Rectal smooth muscle tissue (tissue), 1 donor: Measurements from ENCODE around the gene TRIM49D1.
"Not testable (repeated sequence)": the region's sequence is repeated elsewhere in the genome, so short reads cannot be mapped to it uniquely, and the experiment has no call there.

Source experiments
- H3K27ac ChIP-seq: one replicate; pipeline ENCODE4 v1.7.0; 2013; ENCODE audit warnings: low read depth, low read length, inconsistent platforms
- H3K27me3 ChIP-seq: one replicate; pipeline ENCODE4 v1.7.0; 2013; ENCODE audit warnings: low read length; ENCODE audit not compliant: control insufficient read depth, insufficient read depth
- H3K36me3 ChIP-seq: one replicate; pipeline ENCODE4 v1.7.0; 2013; ENCODE audit warnings: low read length; ENCODE audit not compliant: control insufficient read depth, insufficient read depth
- H3K4me1 ChIP-seq: one replicate; pipeline ENCODE4 v1.7.0; 2013; ENCODE audit warnings: low read length; ENCODE audit not compliant: control insufficient read depth, insufficient read depth
- H3K4me3 ChIP-seq: one replicate; pipeline ENCODE4 v1.7.0; 2013; ENCODE audit warnings: low read length
- H3K9ac ChIP-seq: one replicate; pipeline ENCODE4 v1.7.0; 2013; ENCODE audit warnings: low read length

The TRIM49D1 gene, protein sequence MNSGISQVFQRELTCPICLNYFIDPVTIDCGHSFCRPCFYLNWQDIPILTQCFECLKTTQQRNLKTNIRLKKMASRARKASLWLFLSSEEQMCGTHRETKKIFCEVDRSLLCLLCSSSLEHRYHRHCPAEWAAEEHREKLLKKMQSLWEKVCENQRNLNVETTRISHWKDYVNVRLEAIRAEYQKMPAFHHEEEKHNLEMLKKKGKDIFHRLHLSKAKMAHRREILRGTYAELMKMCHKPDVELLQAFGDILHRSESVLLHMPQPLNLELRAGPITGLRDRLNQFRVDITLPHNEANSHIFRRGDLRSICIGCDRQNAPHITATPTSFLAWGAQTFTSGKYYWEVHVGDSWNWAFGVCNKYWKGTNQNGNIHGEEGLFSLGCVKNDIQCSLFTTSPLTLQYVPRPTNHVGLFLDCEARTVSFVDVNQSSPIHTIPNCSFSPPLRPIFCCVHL

DNA sequence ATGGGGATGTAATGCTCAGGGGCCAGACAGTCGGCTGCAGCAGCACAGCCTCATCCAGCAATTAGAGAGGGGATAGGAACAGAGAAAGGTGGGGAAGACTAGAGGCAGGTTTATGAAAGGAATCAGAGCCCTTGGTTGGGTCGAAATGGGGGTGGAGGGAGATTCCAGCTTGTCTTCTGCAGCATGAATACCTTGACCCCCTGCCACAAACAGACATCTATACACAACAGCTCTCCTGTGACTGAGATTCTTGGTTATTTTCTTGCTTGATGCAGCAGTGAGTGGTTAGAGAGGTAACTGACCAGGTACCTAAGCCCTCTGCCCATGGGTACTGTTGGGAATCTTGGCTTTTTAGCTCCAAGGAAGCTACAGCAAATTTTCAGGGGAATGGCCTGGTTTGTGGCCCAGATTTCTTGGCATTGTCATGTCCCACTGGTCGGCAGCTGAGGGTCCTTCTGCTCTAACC is at the start of gene TRIM49D1:
Gene TRIM49D1 (minus strand): TSS at position 51 of the 466 bp plus-strand sequence. CDS start 4,535 bp downstream, outside the sequence.
- Histone ChIP-seq H3K27ac (no peak within 1 kb of the TSS), H3K4me1 (no peaks in the 10 kb centered on the region), H3K4me3 (no peak within 1 kb of the TSS), H3K9ac (no peak within 1 kb of the TSS), H3K36me3 (no peaks in the 10 kb centered on the region), H3K27me3 (no peaks in the 10 kb centered on the region)

DNA sequence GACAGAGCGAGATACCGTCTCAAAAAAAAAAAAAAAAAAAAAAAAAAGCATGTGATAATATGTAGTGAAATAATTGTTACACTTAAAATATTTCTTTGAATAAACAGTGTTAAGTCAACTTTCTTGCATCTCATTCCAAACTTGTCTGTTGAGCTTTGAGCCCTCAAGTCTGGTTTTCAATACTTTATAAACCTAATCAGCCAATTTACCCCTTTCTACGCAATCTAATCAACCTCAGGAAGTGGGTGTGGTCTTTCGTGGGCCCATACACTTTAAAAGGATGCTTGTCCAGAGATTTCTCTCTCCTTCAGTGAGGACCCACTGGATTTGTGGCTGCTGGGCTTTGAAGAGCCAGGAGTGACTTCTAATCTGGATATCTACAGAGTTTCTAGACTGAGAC is 43.7 kb upstream of the TRIM49D1 start, which contains the start of gene TRIM64:
Gene TRIM64 (plus strand): TSS at position 301 of the 400 bp plus-strand sequence. CDS start 2,467 bp downstream, outside the sequence.
- H3K27me3 ChIP-seq, H3K9ac ChIP-seq, H3K4me3 ChIP-seq, H3K36me3 ChIP-seq, H3K4me1 ChIP-seq, H3K27ac ChIP-seq: not testable (repeated sequence)

- H3K4me3 ChIP-seq, H3K27ac ChIP-seq, H3K9ac ChIP-seq, H3K36me3 ChIP-seq, H3K27me3 ChIP-seq, H3K4me1 ChIP-seq: not testable (repeated sequence)
These were observed 38.8 kb upstream of the TRIM49D1 start for GRCh38 chr11:89960833-89961232.

DNA sequence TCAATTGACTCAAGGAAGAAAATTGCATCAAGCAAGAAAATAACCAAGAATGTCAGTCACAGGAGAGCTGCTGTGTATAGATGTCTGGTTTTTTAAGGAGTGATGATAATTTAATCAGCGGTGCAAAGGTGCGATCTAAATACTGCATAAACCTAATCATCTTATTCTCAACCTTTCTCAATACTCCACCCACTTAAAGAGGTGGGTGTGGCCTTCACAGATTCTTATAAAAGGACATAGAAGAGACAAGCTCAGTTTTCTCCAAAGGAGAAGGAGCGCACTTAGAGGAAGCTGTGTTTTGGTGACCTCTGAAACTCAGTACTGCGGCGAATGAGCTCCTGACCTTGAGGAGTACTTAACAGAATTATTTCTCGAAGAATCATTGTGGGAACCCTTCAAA is 1.7 kb upstream of the TRIM49D1 start, which contains the start of gene TRIM49D2:
Gene TRIM49D2 (plus strand): TSS at position 301 of the 400 bp plus-strand sequence. CDS start 2,698 bp downstream, outside the sequence.
- not testable (repeated sequence) for H3K36me3 ChIP-seq, H3K27ac ChIP-seq, H3K4me1 ChIP-seq, H3K4me3 ChIP-seq, H3K9ac ChIP-seq, H3K27me3 ChIP-seq

GRCh38 chr11:89900809-89901208 is 21.2 kb downstream of the TRIM49D1 start:
- not testable (repeated sequence) for H3K9ac ChIP-seq, H3K36me3 ChIP-seq, H3K27me3 ChIP-seq

GRCh38 chr11:89893245-89893644 is 28.8 kb downstream of the TRIM49D1 start:
- H3K9ac ChIP-seq, H3K27ac ChIP-seq, H3K4me3 ChIP-seq, H3K4me1 ChIP-seq, H3K27me3 ChIP-seq, H3K36me3 ChIP-seq: not testable (repeated sequence)

More at GRCh38 chr11:89900809-89901208, 21.2 kb downstream of the TRIM49D1 start:
- H3K4me3 ChIP-seq, H3K4me1 ChIP-seq, H3K27ac ChIP-seq: not testable (repeated sequence)

DNA sequence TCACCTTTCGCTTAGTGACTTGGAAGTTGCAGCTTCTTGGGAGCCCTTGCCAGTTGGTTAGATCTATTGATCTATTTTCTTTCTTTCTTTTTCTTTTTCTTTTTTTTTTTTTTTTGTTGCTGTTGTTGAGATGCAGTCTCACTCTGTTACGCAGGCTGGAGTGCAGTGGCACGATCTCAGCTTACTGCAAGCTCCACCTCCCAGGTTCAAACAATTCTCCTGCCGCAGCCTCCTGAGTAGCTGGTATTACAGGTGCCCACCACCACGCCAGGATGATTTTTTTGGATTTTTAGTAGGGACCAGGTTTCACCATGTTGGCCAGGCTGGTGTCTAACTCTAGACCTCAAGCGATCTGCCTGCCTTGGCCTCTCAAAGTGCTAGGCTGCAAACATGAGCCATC is 44.5 kb downstream of the TRIM49D1 start:
- not testable (repeated sequence) for H3K9ac ChIP-seq, H3K4me1 ChIP-seq, H3K27ac ChIP-seq, H3K27me3 ChIP-seq, H3K4me3 ChIP-seq, H3K36me3 ChIP-seq

DNA sequence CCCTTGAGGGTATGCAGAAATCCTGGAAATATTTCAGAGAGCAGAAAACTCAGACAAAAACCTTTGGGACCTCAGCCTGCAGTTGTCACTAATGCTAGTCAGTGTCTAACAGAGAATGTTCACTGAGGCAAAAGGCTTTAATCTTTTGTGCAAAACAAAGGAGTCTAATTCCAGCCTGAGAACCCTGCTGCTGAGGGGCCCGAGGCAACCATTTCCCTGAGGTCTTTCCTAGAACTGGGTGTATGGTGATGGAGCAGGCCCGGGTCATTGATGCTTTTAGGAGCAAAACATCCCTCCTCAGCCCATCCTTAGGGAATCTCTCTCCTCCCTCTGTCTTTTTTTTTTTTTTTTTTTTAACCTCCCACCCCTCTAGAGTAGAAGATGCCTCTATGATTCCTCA is 49.5 kb downstream of the TRIM49D1 start:
- H3K36me3 ChIP-seq, H3K27me3 ChIP-seq, H3K27ac ChIP-seq, H3K4me3 ChIP-seq, H3K4me1 ChIP-seq, H3K9ac ChIP-seq: not testable (repeated sequence)

DNA sequence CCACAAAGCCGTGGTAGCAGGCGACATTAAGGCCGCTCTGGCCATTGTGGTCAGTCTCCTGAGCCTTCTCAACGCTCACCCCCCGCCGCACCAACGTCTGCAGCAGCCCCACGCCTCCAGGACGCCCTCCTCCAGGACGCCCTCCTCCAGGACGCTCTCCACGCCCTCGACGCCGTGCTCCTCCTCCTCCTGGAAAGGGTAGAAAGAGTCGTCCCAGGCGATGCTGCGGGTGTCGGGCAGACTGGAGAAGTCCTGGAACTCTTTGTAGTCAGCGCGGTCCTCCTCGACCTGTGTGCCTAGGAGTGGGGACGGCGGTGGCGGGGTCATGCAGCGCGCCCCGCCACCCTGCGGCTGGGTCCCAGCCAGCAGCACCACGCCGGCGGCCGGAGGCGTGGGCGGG is 56.8 kb downstream of the TRIM49D1 start:
- H3K27me3 ChIP-seq, H3K27ac ChIP-seq, H3K36me3 ChIP-seq, H3K9ac ChIP-seq, H3K4me3 ChIP-seq, H3K4me1 ChIP-seq: not testable (repeated sequence)

GRCh38 chr11:89863906-89864704 is 57.9 kb downstream of the TRIM49D1 start:
- H3K27ac ChIP-seq, H3K4me1 ChIP-seq, H3K27me3 ChIP-seq, H3K9ac ChIP-seq, H3K36me3 ChIP-seq, H3K4me3 ChIP-seq: not testable (repeated sequence)
